T-helper 9 cell (primary cell): ENCODE measurements around the gene TSPAN10.

Experiments used
- DNase-seq: peaks from one replicate; pipeline ENCODE4 v3.0.0-alpha.2; 2020

Gene TSPAN10

DNA sequence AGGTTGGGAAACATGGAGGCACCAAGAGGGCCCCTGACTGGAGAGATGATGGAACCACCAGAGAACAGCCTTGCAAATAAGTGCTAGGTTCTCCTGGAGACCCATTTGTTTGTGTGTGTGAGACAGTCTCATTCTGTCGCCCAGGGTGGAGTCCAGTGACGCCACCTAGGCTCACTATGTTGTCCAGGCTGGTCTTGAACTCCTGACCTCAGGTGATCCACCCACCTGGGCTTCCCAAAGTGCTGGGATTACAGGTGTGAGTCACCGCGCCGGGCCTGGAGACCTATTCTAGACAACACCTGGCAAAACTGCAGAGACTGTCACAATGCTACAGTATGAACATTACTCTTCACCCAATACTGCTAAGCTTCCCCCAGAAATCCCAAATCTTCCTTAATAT lies 1.6 kb upstream of the TSPAN10 start:
- DNase-seq, result no peak

- DNase-seq, result no peak
Measured at GRCh38 chr17:81635973-81636504, 957 bp upstream of the TSPAN10 start.

DNA sequence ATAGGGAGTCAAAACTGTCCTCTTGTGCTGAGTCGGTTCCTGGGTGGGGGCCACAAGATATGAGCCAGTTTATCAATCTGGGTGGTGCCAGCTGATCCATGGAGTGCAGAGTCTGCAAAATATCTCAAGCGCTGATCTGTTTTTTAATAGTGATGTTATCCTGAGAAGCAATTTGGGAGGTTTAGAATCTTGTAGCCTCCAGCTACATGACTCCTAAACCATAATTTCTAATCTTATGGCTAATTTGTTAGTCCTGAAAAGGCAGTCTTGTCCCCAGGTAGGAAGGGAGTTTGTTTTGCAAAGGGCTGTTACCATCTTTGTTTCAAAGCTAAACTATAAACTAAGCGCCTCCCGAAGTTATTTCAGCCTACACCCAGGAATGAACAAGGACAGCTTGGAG lies 1.7 kb downstream of the TSPAN10 start:
- no peak for DNase-seq

DNA sequence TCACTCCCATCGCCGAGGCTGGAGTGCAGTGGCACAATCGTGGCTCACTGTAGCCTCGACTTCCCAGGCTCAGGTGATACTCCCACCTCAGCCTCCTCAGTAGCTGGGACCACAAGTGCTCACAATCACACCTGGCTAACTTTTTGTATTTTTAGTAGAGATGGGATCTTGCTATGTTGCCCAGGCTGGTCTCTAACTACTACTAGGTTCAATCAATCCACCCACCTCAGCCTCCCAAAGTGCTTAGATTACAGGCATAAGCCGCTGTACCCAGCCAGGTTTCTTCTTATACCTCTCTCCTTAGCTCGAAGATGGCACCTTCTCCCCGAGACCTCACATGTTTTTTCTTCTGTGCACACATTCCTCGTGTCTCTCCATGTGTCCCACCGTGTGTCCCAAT lies 3.0 kb downstream of the TSPAN10 start:
- DNase-seq, result no peak

GRCh38 chr17:81641825-81642489 lies 5.0 kb downstream of the TSPAN10 start:
- DNase-seq, result no peak

GRCh38 chr17:81644496-81644895 lies 7.5 kb downstream of the TSPAN10 start:
- no peak for DNase-seq

- DNase-seq, result no peak
Measured at GRCh38 chr17:81644976-81645952, 8.3 kb downstream of the TSPAN10 start.

DNA sequence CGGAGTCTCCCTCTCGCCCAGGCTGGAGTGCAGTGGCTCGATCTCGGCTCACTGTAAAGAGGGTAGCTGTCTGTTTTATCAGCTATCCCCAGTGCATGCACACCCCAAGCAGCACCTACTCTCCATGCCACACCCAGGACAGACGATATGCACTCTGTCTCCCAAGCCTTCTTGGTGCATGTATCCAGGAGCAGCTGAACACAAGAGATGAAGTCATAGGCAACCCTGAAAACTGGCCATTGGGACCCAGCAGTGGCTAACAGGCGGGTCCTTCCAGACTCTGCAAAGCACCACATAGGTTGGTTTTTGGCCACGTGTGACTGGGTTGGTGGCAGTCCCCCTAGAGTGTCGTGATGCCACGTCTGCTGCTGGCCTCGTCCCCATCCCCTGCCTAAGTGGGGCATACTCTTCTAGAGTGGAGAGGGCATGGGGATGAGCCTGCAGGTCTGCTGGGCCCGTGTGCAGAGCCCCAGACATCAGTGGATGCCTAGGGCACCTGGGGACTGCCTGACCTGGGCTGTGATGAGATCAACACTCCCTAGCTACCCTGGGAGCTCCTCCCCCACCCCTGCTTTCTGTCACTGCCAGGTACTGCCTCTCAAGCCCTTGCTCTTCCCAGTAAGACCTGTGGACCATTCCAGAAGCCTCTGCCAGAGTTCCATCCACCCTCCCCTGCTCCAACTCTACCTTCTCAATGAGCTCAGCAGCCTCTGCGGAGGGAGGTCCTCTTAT lies 10.0 kb downstream of the TSPAN10 start:
- DNase-seq, result no peak

- no peak for DNase-seq
Measured at GRCh38 chr17:81647640-81648012, 10.6 kb downstream of the TSPAN10 start.

- DNase-seq, result no peak
Measured at GRCh38 chr17:81648013-81648706, 11.2 kb downstream of the TSPAN10 start.

DNA sequence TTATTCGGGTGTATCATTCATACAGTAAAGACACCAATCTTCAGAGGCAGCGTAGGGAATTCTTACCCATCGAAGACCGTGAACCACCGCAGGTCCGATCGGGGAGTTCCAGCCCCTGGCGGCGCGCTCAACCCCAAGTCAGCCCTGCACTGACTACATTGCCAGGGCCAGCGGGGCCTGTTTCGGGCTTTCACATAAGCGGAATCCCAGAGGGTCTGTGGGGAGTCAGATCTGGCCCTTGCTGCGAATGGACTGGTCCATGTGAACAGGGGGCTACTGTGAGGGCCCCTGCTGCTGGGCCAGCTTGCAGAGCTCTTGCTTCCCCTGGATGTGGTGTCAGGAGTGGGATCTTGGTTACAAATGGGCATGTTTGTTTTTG lies 11.7 kb downstream of the TSPAN10 start:
- no peak for DNase-seq

- DNase-seq, result no peak
Measured at GRCh38 chr17:81650951-81651350, 14.0 kb downstream of the TSPAN10 start.

DNA sequence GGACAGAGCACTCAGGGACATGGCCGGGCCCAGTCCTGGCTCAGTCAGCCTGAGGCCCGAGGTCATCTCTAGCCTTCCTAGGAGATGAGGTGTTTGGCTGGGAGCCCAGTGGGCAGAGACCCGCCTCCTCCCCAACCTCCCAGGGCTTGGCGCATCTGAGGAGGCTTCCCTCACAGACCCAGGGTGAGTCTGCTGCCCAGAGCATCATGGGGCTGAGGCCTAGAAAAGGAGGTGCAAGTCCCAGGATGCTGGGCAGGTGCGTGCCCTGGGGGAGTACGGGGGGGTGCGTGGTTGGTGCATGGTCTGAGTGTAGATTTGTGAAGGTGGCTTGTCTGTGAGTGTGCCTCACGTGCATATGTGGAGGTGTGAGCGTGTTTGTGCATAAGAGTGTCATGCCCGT lies 14.7 kb downstream of the TSPAN10 start:
- no peak for DNase-seq

DNA sequence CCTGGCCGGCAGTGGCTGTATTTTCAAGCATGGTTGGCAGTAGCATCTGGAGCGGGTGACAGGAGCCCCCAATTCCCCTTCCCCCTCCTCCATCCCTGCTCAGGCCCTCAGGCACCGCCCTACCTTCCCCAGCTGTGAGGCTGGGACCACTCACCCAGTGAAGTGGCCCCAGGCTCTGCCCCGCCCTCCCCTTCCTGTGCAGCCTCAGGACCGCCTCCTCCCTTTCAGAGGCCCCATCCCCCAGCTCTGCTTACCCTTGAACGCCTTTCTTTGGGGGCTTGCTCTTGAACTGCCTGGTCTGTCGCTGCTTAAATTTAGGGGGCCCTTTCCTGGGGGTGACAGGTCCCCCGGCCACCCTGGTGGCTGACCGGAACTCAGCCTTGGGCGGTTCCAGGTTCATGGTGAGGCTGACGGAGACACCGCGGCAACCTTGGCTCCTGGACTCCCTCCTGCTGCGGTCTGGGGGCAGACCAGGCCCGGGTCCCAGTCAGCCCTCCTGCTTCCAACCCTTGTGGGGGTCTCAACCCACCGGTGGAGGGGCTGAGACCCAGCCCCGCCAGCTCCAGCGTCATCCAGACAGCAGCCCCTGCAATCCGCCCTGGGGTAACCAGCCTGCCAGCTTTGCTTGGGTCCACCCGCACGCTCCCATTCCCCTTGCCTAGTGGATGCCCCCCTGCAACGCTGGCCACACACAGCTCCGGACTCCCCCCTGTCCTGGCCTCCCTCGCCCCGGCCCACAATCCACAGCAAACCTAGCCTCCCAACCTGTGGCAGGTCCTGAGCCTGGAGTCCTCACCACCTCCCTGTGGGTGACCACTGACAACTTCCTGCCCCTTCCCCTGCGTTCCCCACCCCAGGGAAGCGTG lies 16.1 kb downstream of the TSPAN10 start:
- no peak for DNase-seq

DNA sequence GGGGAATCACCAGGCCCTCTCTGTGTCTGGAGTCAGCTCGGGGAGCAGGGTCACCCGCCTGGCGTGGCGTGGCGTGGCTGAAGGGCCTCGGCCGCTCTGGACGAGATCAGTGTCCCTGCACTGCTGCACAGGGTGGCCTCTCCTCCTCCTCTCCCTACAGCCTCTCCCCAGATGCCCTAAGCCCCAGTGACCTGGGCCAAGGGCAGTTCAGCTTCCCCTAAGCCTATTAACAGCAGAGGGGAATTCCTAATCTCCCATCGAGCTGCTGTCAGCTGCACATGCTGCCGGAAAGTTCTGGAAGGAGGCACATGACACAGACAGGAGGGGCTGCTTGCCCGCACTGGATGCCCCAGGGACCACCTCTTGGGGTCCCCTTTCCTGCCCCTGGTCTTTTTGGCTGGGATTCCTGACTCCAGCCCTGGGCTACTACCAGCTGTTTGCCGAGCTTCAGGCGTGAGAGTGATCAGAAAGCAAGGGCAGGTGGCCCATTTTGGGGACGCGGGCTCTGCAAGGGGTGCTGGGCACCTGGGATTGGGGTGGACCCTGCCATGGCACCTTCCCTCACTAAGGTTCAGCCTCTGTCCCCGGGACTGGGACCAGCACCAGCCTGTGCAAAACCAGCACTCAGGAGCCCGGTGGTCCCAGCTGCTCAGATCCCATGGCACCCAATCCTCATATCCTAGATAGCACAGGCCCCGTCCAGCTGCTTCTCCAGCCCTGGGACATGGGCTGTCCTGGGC lies 18.6 kb downstream of the TSPAN10 start:
- DNase-seq, result no peak

DNA sequence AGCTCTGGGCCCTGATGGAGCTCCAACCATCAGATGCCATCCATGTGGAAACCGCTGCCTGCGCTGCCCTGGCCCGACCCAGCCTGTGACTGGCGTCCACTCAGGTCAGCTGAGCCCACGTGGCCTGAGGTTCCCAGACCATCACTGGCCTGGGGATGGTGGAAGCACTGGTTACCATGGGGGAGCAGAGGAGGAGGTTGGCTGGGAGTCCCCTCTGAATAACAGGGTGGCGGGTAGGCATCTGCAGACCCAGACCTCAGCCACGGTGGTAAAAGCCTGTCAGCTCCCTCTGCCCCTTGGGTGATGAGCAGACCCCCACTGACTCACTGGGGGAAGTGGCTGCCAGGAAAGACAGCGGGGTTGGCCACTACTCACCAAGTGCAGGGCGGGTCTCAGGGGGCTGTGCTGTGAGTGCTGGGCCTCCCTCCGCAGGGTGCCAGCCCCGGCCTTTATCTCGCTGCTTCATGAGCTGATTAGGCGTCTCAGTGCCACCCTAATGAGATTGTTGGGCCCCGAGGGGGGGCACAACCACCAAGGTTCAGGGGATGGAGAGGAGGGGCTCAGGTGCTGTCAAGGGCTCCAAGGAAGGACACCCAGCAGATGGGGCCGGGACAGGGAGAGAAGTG lies 19.2 kb downstream of the TSPAN10 start, which contains the start of gene PDE6G:
Gene PDE6G (minus strand): TSS at position 425 of the 626 bp plus-strand sequence. CDS start 3,237 bp downstream, outside the sequence.
- DNase-seq, result no peak

DNA sequence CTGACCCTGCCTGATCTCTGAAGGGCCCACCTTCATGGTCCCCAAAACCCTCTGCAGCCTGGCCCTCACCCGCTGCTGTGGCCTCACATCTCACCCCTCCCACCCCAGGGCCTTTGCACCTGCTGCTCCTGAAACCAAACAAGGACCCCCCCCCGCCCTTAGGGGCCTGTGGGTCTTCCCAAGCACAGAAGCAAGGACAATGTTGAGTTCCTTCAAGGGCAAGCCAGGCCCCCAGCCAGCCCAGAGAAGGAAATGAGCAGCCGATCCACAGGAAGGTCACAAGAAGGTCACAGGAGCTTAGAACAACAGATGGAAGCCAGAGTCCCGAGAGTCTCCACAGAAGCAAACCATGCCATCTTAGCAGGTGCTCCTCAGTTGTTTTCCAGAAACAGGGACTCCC lies 19.8 kb downstream of the TSPAN10 start:
- DNase-seq, result no peak

DNA sequence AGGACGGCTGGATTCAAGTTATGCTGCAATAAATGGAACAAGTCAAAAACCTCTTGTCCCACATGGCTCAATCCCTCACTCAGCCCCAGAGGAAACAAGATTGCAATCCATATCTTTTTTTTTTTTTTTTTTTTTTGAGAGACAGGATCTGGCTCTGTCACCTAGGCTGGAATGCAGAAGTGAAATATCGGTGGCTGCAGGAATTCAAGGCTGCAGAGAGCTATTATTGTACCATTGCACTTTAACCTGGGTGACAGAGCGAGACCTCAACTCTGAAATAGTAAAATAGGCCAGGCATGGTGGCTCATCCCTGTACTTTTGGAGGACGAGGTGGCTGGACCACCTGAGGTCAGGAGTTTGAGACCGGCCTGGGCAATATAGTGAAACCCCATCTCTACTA lies 22.0 kb downstream of the TSPAN10 start:
- DNase-seq, result no peak

- no peak for DNase-seq
Measured at GRCh38 chr17:81660441-81660840, 23.4 kb downstream of the TSPAN10 start.

GRCh38 chr17:81662002-81662401 lies 25.0 kb downstream of the TSPAN10 start:
- no peak for DNase-seq
